Lung (tissue), 12 donors: Measurements from ENCODE around the gene STPG1. TPM values are rescaled to one million over a fixed set of nuclear protein-coding genes. Genes with fewer than 3 reads are reported as not detected.

Experiments used
- ATAC-seq: fragments of 200-7000 bp; cut with Tn5 transposase; one replicate; pipeline ENCODE4 v1.9.1; 2020; ENCODE audit warnings: moderate number of reproducible peaks; ENCODE audit not compliant: insufficient read depth, low FRiP score
- DNase-seq, 3 donors: peaks; one replicate each; pipeline ENCODE4 v3.0.0-alpha.2; 2013 to 2017
- H3K27ac ChIP-seq, 2 donors: one replicate each; pipeline ENCODE4 v1.5.1; 2013; ENCODE audit warnings: mild to moderate bottlenecking in 2 of 2, moderate library complexity in 2 of 2, control low read depth in 1 of 2, inconsistent platforms in 1 of 2, low read depth in 1 of 2, low read length in 1 of 2
- H3K27me3 ChIP-seq, 3 donors: one replicate each; pipeline ENCODE4 v1.5.1; 2013; ENCODE audit warnings: low read length in 2 of 3; ENCODE audit not compliant: control insufficient read depth in 3 of 3, insufficient read depth in 3 of 3
- H3K36me3 ChIP-seq, 4 donors: one replicate each; pipeline ENCODE4 v1.5.1; 2013; ENCODE audit warnings: low read length in 4 of 4, mild to moderate bottlenecking in 1 of 4, moderate library complexity in 1 of 4; ENCODE audit not compliant: control insufficient read depth in 4 of 4, insufficient read depth in 4 of 4
- H3K4me1 ChIP-seq, 5 donors: one replicate each; pipeline ENCODE4 v1.5.1; 2013; ENCODE audit warnings: low read length in 5 of 5, mild to moderate bottlenecking in 2 of 5, moderate library complexity in 1 of 5; ENCODE audit not compliant: control insufficient read depth in 5 of 5, insufficient read depth in 5 of 5
- H3K4me3 ChIP-seq: one replicate; pipeline ENCODE4 v1.5.1; 2013; ENCODE audit warnings: mild to moderate bottlenecking, control low read depth, moderate library complexity
- H3K9ac ChIP-seq, 2 donors: one replicate each; pipeline ENCODE4 v1.5.1; 2013; ENCODE audit warnings: low read length in 2 of 2, control low read depth in 1 of 2; ENCODE audit not compliant: insufficient read depth in 1 of 2
- H3K9me3 ChIP-seq, 4 donors: one replicate each; pipeline ENCODE4 v1.5.1; 2013; ENCODE audit warnings: low read length in 3 of 4, mild to moderate bottlenecking in 1 of 4, moderate library complexity in 1 of 4; ENCODE audit not compliant: control insufficient read depth in 4 of 4, insufficient read depth in 3 of 4
- CTCF ChIP-seq: IDR thresholded peaks from 2 replicates; pipeline ENCODE4 v1.5.1; 2012; ENCODE audit warnings: mild to moderate bottlenecking; ENCODE audit errors: control extremely low read depth, extremely low read depth
- WGBS, 2 donors: extraction: QIAGEN DNeasy Blood & Tissue Kit; methylation state at CpG; one replicate each; pipeline ENCODE4 v1.1.7; 2013; 5-methylcytosine and 5-hydroxymethylcytosine counted together
- polyA plus RNA-seq, 2 donors: library from polyadenylated mRNA; stranded (reverse); fragments of 200-250 nt; gene quantifications; one replicate each; pipeline ENCODE4 v1.2.1, GENCODE V29; 2013
- total RNA-seq, 2 donors: library from RNA; depleted of rRNA in 1 of 2; stranded (reverse); fragments of >200 nt in 1 of 2; gene quantifications; one replicate each; pipeline ENCODE4 v1.2.1, GENCODE V29; 2014 to 2021
- donor health status: control.
- donor health status: control.
- donor health status: Bipolar disorder and iron deficiency.
- donor health status: healthy.
- donor health status: DM: yes; HTN: yes; CAD: no.

STPG1 gene
- total and polyA plus RNA-seq, 4 donors = 6.7 to 13.5 (median 9.8) TPM

- no peak for TF ChIP-seq CTCF
- H3K36me3 ChIP-seq = no peaks in the 10 kb centered on the region
- no peak for ATAC-seq
- H3K9ac ChIP-seq = no peak overlapping the region
- no peak for DNase-seq
- H3K4me1 ChIP-seq = peaks cover 0 to 2% (median 0%) of the 10 kb centered on the region in 5 donors
- no peak overlapping the region for H3K4me3 ChIP-seq
- H3K27me3 ChIP-seq = no peaks in the 10 kb centered on the region
- H3K27ac ChIP-seq = no peak overlapping the region
- WGBS, 2 donors = 73 to 84% methylated on average over 13 of the region's 13 CpGs
- no peaks in the 10 kb centered on the region for H3K9me3 ChIP-seq
Observed at GRCh38 chr1:24343412-24344089, 70.0 kb downstream of the STPG1 start.

GRCh38 chr1:24341260-24341659 lies 72.3 kb downstream of the STPG1 start:
- H3K27ac ChIP-seq = no peak overlapping the region
- no peak overlapping the region for H3K9ac ChIP-seq
- DNase-seq (no peak), ATAC-seq (no peak)
- TF ChIP-seq CTCF = no peak
- H3K9me3 ChIP-seq = no peaks in the 10 kb centered on the region
- no peak overlapping the region for H3K4me3 ChIP-seq
- no peaks in the 10 kb centered on the region for H3K36me3 ChIP-seq
- no peaks in the 10 kb centered on the region for H3K27me3 ChIP-seq
- H3K4me1 ChIP-seq = peaks cover 0 to 5% (median 0%) of the 10 kb centered on the region in 5 donors
- 70 to 76% methylated on average over 8 of the region's 8 CpGs for WGBS, 2 donors

- Histone ChIP-seq H3K4me1 (peaks cover 0 to 5% (median 0%) of the 10 kb centered on the region in 5 donors), H3K27me3 (no peaks in the 10 kb centered on the region), H3K4me3 (no peak overlapping the region), H3K36me3 (no peaks in the 10 kb centered on the region), H3K9ac (no peak overlapping the region), H3K27ac (no peak overlapping the region), H3K9me3 (no peaks in the 10 kb centered on the region)
- no peak for TF ChIP-seq CTCF
- DNase-seq (no peak), ATAC-seq (no peak)
- 70 to 73% methylated on average over 8 of the region's 8 CpGs for WGBS, 2 donors
Observed at GRCh38 chr1:24340770-24341169, 72.8 kb downstream of the STPG1 start.

DNA sequence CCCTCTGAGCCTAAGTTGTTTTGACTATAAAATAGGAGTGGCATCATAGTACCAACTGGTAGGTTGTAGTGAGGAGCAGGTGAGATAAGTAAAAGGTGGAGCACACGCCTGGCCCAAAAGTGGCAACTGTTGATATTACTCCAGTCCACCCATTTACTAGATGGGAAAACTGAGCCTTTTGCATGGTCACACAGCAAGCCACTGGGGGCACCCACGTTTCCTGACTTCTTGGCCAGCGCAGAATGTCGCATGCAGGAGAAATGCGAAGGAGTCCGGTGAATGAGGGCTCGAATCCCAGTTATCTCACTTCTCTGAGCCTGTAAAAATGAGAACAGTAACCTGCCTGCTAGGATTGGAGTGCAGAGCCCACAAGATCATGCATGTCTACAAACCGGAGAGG lies 73.6 kb downstream of the STPG1 start:
- no peaks in the 10 kb centered on the region for H3K27me3 ChIP-seq
- peaks cover 0 to 5% (median 0%) of the 10 kb centered on the region in 5 donors for H3K4me1 ChIP-seq
- no peak for TF ChIP-seq CTCF
- WGBS, 2 donors = 94 to 96% methylated on average over 8 of the region's 8 CpGs
- no peaks in the 10 kb centered on the region for H3K9me3 ChIP-seq
- DNase-seq (no peak), ATAC-seq (no peak)
- no peak overlapping the region for H3K27ac ChIP-seq
- no peak overlapping the region for H3K4me3 ChIP-seq
- no peaks in the 10 kb centered on the region for H3K36me3 ChIP-seq
- H3K9ac ChIP-seq = no peak overlapping the region
